Activated CD8-positive, alpha-beta T cell treated with anti-CD3 and anti-CD28 coated beads for 36 hours (primary cell): ENCODE measurements around the gene ADO. TPM values are rescaled to one million over a fixed set of nuclear protein-coding genes. Genes with fewer than 3 reads are reported as not detected.

Experiments
- ATAC-seq: fragments of 200-7000 bp; cut with Tn5 transposase; one replicate; pipeline ENCODE4 v1.10.0; 2021; ENCODE audit warnings: mild to moderate bottlenecking, moderate library complexity
- CTCF ChIA-PET: fragments of 350-600 bp; sonication (Branson Sonifier 250); formaldehyde crosslinking; loops from one replicate; lab custom pipeline; 2021; ENCODE audit warnings: antibody characterized with exemption; lab: Charles Lee
- POLR2A ChIA-PET: fragments of 350-600 bp; sonication (Branson Sonifier 250); formaldehyde crosslinking; loops from one replicate; lab custom pipeline; 2021; ENCODE audit warnings: antibody characterized with exemption; lab: Charles Lee
- DNase-seq: peaks from one replicate; pipeline ENCODE4 v3.0.0-alpha.2; 2020
- H3K27ac Mint-ChIP-seq: one replicate; pipeline ENCODE4 v1.8.0; 2021; ENCODE audit warnings: mild to moderate bottlenecking, mixed read lengths
- H3K27me3 Mint-ChIP-seq: one replicate; pipeline ENCODE4 v1.8.0; 2021; ENCODE audit warnings: mixed read lengths
- H3K36me3 Mint-ChIP-seq: one replicate; pipeline ENCODE4 v1.8.0; 2021; ENCODE audit warnings: low read depth, mixed read lengths
- H3K4me1 Mint-ChIP-seq: one replicate; pipeline ENCODE4 v1.8.0; 2021; ENCODE audit warnings: low read depth, mixed read lengths
- H3K4me3 Mint-ChIP-seq: one replicate; pipeline ENCODE4 v1.8.0; 2021; ENCODE audit warnings: mild to moderate bottlenecking, moderate library complexity, mixed read lengths
- H3K9me3 Mint-ChIP-seq: one replicate; pipeline ENCODE4 v1.8.0; 2021; ENCODE audit warnings: mixed read lengths
- intact Hi-C: fragments of 100-400 bp; cut with micrococcal nuclease; formaldehyde crosslinking; loops from one replicate; pipeline ENCODE4 v1.10.0; 2022
- total RNA-seq, 2 experiments: library from RNA; stranded (reverse); gene quantifications; one replicate each; pipeline ENCODE4 v1.2.3, GENCODE V29; 2021
- TF ChIP-seq, protein P1 (sequence below): fragments of 200-600 bp; IDR thresholded peaks from one replicate; pipeline ENCODE4 v1.8.0; 2022; ENCODE audit warnings: antibody characterized with exemption, mild to moderate bottlenecking

ADO gene
- total RNA-seq, 2 experiments from 2014 or later = 28.0 to 28.9 TPM

DNA sequence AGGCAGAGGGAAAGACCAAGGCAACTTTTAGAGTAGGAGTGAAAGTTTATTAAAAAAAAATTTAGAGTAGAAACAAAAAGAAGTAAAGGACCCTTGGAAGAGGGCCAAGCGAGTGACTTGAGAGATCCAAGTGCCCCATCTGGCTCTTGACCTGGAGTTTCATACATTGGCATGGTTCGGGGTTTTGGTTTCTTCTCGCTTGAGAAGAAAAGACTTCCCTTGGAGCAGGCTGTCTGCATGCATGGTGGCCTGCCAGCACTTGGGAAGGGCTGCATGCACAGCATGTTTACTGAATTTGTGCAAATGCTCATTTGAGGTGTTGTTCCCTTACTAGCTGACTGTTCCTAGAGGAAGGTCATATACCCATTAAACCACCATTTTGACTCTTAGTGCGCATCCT is 8.8 kb upstream of the ADO start:
- intact Hi-C loops = no loop called here
- TF ChIP-seq, protein P1, sequence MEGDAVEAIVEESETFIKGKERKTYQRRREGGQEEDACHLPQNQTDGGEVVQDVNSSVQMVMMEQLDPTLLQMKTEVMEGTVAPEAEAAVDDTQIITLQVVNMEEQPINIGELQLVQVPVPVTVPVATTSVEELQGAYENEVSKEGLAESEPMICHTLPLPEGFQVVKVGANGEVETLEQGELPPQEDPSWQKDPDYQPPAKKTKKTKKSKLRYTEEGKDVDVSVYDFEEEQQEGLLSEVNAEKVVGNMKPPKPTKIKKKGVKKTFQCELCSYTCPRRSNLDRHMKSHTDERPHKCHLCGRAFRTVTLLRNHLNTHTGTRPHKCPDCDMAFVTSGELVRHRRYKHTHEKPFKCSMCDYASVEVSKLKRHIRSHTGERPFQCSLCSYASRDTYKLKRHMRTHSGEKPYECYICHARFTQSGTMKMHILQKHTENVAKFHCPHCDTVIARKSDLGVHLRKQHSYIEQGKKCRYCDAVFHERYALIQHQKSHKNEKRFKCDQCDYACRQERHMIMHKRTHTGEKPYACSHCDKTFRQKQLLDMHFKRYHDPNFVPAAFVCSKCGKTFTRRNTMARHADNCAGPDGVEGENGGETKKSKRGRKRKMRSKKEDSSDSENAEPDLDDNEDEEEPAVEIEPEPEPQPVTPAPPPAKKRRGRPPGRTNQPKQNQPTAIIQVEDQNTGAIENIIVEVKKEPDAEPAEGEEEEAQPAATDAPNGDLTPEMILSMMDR = no peak
- ATAC-seq (no peak), DNase-seq (no peak)
- Mint-ChIP-seq H3K4me3 (no peak overlapping the region), H3K36me3 (no peaks in the 10 kb centered on the region), H3K27ac (no peak overlapping the region), H3K9me3 (no peaks in the 10 kb centered on the region), H3K4me1 (peaks cover 2% of the 10 kb centered on the region), H3K27me3 (peaks cover 16% of the 10 kb centered on the region)
- ChIA-PET POLR2A (interaction anchor here (1.1 to 1.6 kb wide), 2 partner anchors 8 to 21 kb away, joined by 4 to 8 read pairs; no protein-coding TSS in a partner anchor), CTCF (no interaction called here)

- intact Hi-C loops = no loop called here
- ATAC-seq (no peak), DNase-seq (no peak)
- POLR2A ChIA-PET = interaction anchor here (1.1 kb wide), 1 partner anchor 20 kb away, joined by 4 read pairs; no protein-coding TSS in a partner anchor
- Mint-ChIP-seq H3K4me1 (peaks cover 2% of the 10 kb centered on the region), H3K9me3 (no peaks in the 10 kb centered on the region), H3K4me3 (no peak overlapping the region), H3K27ac (no peak overlapping the region), H3K27me3 (peaks cover 16% of the 10 kb centered on the region), H3K36me3 (no peaks in the 10 kb centered on the region)
- CTCF ChIA-PET = interaction anchor here (1.2 kb wide), 1 partner anchor 111 kb away, joined by 3 read pairs; no protein-coding TSS in a partner anchor
- TF ChIP-seq, protein P1 = no peak
Measured at GRCh38 chr10:62796896-62797295, 7.6 kb upstream of the ADO start.

- DNase-seq (no peak), ATAC-seq (no peak)
- intact Hi-C loops = no loop called here
- TF ChIP-seq, protein P1 = no peak
- H3K9me3 Mint-ChIP-seq = no peaks in the 10 kb centered on the region
- H3K4me3 Mint-ChIP-seq = no peak overlapping the region
- peaks cover 11% of the 10 kb centered on the region for H3K4me1 Mint-ChIP-seq
- peaks cover 9% of the 10 kb centered on the region for H3K27me3 Mint-ChIP-seq
- POLR2A ChIA-PET = interaction anchor here (1.4 to 1.7 kb wide), 3 partner anchors 15 to 121 kb away, joined by 4 to 7 read pairs (median 5); partner anchors contain the start of gene EGR2
- peaks cover 20% of the 10 kb centered on the region for H3K36me3 Mint-ChIP-seq
- CTCF ChIA-PET = interaction anchor here (0.8 to 1.9 kb wide), 4 partner anchors 121 to 208 kb away, joined by 4 to 6 read pairs (median 4); no protein-coding TSS in a partner anchor
- H3K27ac Mint-ChIP-seq = no peak overlapping the region
Measured at GRCh38 chr10:62801871-62802270, 2.6 kb upstream of the ADO start.

DNA sequence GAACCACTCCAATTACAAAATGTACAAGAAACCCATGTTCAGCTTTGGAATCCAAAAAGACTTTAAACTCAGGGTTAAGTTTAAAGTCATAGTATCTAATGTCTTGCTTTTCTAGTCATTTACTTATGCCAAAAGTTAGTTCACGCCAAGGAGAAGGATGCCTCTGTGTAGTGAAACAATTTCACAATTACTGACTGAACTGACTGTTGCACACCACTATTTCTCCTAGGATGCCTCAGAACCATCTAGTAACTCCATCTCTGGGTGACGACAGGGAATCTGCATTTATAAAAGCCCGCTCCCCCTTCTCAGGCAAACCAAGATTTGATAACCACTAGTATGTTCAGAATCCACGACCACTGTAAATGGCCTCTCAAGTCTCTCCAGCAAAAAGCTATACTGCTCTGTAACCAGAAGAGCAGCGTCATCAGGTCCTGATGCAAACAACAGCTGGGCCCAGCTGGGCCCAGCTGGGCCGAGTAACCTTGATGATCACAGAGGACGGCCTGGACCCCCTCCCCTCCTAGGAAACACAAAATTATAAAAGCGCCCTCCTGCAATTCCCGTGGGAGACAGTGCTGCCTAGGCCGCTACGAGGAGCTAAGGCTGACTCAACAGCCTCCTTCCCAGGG is 680 bp upstream of the ADO start:
- ChIA-PET POLR2A (interaction anchor here (0.8 to 2.1 kb wide), 6 partner anchors 9 to 166 kb away, joined by 3 to 9 read pairs (median 6); no protein-coding TSS in a partner anchor), CTCF (interaction anchor here (1.3 to 1.9 kb wide), 5 partner anchors 12 to 123 kb away, joined by 3 to 6 read pairs (median 3); partner anchors contain the start of gene EGR2)
- Mint-ChIP-seq H3K9me3 (no peaks in the 10 kb centered on the region), H3K4me3 (peak overlapping the region; percentile 84), H3K27me3 (peaks cover 4% of the 10 kb centered on the region), H3K36me3 (peaks cover 38% of the 10 kb centered on the region), H3K4me1 (peaks cover 30% of the 10 kb centered on the region), H3K27ac (peak overlapping the region; percentile 99)
- DNase-seq (no peak), ATAC-seq (no peak)
- intact Hi-C loops = no loop called here
- TF ChIP-seq, protein P1 = no peak
